ENCODE measurements around the gene CPE.
"Not testable (repeated sequence)": the region's sequence is repeated elsewhere in the genome, so short reads cannot be mapped to it uniquely, and the experiment has no call there.

Gene CPE

DNA sequence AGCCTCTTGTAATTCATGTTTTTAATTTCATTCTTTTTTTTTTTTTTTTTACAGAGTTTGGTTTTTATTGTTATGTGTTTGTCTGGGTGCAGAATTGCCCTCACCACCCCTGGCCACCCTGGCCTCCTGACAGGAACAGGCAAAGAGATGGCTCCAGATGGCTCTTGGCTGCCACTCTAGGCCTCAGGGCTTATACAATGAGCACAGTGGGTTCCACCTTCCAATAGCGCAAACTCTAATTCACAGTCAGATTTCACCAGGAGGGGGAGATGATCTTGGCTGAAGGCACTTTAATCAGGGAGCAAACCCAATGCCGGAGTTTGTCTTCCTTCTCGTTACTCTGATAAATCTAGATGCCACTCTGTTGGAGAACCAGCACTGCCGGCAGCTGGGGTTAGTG is 24.8 kb downstream of the CPE start:
- peak in 2 of 56 donors; percentile 4 to 6 for DNase-seq

DNA sequence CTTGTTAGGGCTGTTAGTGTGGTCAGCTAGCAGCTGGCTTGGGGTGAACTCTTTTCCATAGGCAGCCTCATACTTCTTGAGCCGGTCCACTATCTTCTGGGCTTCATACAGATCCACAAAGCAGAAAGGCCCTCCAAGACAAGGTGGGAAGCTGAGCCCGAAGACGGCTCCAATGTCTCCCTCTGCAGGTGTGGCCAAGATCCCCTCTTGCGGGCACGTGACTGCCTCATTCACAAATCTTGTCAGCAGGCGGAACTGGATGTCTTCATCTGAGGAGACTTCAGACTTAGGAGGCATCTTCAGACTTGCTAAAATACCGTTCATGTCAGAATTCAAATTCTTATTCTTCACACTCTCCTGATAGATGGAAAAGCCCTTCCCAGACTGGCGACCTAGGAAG is 25.3 kb downstream of the CPE start:
- no peak for DNase-seq

DNA sequence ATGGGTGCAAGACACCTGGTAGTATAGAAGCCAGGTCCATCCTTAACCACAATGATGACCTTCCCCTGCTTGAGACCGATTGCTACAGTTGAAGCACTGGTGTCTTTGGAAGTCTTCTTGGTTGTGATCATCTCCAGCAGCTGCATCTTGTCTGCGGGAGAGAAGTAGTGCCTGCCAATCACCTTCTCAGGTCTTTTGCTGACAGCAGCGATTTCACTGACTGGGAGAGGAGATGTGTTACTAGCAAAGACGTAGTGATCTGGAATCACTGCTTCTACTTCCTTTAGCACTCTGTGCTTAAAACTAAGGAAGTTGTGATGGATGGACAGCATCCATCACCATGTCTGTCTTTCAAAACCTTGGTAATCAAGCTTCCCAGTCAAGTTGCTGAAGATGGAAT is 25.9 kb downstream of the CPE start:
- DNase-seq: no peak

DNA sequence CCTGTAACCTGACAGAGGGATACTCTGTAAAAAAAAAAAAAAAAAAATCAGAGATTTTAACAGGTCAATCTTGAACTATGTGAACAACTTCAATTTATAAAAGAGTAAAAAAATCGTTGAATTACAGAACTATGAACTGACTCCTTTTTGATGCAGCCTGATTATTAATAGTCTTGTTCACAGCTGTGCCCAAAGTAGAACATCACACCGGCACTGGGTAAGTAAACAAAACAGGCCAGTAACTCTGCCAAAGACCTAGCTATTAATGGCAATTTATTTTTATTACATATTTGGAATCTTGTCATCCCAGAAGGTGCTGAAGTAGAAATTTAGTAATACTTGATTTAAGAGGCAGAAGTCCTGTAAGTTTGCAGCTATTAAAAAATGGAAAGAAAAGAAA is 31.4 kb downstream of the CPE start:
- DNase-seq: no peak

DNA sequence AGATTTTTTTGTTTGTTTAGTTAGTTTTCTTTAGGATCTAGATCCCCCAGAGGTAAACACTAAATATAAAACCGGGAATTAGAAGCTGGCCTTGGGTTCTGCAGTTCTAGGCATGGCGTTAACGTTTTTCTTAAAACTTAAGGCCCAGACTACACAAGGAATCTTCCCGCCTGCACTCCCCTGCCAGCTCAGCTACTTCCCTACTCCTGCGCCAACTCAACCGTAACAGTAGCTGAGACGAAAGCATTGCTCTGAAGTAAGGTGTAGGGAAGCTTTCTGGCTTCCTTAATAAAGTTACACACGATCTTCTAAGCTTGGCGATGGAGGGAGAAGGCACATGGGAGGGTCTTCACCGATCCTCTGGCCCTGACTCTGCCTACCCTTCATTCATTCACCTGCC is 37.1 kb downstream of the CPE start:
- no peak for DNase-seq

DNA sequence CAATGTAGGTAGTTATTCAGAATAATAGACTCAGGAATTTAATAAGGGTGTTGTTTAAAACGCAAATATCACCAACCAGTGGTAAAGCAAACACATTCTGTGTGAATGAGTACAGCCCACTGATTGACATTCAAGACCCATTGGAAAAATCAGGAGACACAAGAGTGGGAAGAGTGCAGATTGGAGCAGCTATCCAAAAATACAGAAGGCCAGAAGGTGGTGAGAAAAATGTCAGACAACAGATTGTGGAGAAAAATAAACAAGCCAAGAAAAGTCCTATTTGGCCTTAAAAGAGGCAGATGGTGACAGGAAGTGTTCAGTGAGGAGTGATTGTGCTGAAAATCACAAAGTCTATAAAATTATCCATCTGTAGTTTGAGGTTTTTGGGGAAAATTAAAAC is 39.3 kb downstream of the CPE start:
- no peak for DNase-seq

DNA sequence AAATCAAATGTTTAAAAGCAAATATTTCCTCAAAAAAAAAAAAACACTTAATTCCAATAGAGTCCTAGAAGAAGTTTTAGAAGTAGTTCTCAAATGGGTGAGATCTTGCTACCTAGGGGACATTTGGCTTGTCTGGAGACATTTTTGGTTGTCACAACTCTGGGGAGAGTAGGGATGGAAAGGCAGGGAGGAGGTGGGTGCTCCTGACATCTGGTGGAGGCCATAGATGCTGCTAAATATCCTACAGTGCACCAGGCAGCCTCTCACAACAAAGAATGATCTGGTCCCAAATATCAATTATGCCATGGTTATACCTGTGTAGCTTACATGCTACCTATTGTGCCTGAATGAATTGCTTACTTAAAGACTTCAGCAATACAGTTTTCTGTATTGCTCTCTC is 46.8 kb downstream of the CPE start:
- DNase-seq: no peak

DNA sequence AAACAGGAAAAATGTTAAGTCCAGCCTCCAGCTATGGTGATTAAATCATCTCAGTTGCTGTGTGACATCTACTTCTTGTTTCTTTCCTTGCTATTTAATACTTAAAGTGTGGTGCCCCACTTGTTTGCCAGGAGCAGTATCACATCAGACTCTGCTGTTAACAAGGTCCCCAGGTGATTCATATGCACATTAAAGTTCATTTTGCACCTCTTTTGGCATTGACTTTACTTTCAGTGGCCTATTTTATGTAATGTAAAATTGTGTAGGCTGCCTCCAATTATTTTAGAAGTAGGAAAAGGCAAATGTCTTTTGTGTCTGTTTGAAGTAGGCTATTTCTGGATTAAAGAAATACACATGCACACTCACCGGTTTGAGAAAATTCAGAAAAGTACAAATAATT is 47.5 kb downstream of the CPE start:
- DNase-seq: no peak

DNA sequence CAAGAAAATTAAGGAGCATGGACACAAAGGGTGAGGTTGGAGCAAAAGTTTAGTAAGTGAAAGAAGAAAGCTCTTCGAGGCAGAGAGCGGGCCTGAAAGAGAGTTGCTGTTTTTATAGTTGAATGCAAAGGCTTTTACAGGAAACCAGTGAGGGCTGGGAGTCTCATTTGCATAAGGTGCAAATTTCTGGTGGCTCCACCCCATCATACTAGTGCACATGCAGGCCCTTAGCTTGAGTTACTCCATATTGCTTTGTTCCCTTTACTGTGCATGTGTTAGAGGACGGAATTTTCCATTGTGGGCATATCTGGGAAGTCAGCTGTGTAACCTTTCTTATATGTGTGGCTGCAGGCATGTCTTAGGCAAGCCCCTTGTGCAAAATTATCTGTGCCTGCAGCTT is 48.0 kb downstream of the CPE start:
- no peak for DNase-seq

DNA sequence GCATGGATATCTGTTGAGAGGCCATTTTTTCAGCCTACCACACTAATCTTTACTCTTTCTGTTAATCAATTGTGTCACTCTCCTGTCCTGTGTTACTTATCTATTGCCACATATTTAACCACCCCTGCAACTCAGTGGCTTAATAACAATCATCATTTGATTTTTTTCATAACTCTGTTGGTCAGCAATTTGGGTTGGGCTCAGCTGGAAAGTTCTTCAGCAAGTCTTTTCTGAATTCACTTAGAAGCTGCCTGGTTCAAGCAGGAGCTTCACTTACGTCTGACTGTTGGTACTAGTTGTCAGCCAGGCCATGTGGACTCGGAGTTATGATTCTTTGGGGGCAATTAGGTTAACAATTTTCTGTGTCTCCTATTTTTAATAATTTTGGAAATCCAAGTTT is 50.1 kb downstream of the CPE start:
- no peak for DNase-seq

DNA sequence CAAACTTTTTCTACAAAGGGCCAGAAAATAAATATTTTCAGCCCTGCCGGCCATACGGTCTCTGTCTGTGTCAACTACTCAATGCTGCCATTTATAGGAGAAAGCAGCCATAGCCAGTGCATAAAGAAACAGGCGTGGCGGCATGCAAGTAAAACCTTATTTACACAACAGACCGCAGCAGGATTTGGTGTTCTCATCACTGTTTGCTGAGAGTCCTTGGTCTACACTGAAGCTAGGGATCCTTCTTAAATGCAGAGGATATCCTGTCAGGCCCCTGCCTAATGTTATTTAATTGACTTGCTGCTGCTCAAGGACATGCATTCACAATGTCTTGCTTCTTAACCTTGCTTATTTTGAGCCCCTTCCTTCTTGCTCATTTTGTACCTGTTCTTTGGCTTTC is 54.7 kb downstream of the CPE start:
- no peak for DNase-seq

DNA sequence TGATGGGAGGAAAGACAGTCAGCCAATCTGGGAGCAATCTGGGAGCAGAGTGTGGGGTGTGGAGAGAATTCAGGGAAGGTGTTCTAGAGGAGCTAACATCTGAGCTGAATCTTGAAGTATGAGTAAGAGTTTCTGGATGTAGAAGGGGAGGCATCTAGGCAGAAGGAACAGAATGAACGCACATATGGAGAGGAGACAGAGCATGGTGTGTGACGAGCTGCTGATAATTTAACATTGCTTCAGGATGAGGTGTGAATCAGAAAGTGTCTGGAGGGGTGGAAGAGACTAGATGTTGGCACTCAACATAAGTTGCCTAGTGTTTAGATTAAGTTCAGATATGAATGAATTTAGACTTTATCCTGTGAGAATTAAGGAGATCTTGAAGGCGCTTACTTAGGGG is 58.9 kb downstream of the CPE start:
- no peak for DNase-seq

DNA sequence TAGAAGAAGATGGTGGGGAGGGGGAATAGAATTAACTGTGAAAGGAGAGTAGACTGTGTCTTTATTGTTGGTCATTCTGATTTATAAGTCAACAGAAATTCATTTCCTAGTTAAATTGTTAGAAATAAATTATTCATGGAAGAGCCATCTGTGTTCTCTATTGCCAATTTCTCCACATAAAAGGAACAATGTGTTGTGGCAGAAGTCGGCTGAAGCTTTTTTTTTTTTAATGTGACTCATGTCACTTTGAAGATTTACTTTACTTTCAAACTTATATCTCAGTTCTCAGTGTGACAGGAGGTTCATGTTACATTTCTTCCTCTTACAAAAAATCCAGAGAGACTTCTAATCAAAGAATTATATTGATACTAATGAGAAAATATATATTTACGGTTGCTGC is 60.5 kb downstream of the CPE start:
- no peak for DNase-seq

DNA sequence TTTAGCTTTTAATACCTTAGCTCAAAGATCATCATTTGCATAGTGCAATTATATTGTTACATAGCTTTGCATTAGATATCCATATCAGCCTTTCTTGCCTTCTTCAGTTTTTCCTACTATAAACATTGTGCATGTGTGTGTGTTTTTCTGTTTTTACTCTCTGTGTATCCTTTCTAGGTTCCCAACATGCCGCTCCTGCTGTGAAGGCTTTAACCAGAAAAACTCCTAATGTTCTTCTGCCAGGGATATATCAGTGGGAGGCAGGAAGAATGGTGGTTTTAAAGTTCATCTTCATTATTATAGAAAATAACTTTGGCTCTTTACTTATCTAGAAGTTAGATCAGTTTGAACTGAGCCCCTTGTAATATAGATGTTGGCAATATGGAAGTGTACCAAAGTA is 61.2 kb downstream of the CPE start:
- DNase-seq: no peak

DNA sequence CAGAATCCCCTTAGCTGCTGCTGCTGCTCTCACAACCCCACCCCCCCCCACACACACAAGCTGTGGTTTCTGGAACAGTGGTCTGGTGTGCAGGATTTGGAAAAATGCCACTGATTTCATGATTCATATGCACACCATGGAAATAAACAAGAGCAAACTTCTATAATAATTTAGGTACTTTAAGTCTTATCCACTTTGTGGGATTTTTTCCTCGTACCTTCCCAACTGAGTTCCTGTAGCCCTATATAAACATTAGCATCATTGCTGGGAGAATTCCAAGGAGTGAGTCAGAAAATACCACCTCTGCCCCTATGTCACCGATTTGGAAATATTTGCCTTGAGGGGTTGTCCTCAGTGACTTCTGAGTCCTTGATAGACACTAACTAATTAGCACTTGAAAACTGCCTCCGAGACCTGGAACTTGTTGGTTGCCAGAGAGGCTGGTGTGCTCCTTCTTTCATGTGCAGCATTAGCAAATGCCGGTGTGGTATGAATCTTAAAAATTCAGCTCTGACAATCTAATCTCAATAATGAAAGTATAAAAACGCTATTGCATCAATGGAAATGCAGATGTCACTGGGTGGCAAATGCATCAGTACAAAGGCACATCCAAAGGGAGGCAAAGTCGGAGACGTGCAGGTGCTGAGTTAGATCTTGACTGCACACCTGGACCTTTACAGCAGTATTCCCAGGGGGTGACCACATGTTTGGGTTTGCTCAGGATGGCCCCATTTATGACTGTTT is 61.8 kb downstream of the CPE start:
- DNase-seq: peak in 1 of 56 donors; percentile 8

DNA sequence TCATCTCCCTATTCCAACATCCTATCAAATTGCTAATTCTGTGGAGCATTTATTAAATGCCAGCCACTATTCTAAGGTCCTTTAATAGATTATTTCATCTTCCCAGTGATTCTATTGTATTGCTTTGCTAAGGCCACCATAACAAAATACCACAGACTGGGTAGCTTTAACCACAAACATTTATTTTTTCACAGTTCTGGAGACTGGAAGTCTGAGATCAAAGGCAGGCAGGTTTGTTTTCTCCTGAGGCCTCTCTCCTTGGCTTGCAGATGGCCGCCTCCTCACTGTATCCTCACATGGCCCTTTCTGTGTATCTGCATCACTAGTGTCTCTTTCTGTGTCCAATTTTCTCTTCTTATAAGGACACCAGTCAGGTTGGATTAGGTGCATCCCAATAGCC is 64.5 kb downstream of the CPE start:
- DNase-seq: no peak

DNA sequence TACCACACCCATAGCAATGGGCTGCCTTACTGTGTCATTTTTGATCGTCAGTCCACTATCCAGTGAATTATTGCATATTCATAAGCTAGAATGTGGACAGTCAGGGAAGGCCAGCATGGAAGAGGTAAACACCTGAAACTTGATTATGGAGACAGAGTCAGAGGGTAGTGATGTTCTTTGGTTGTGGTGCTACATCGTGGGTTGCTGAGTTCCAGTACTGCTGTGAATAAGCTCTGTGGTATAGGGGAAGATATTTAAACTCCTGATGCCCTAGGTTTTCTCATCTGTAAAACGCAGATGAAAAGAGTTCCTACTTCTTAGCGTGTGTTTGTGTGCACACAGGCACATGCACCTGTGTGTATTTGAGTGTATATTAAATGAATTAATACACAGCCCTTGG is 69.9 kb downstream of the CPE start:
- no peak for DNase-seq

DNA sequence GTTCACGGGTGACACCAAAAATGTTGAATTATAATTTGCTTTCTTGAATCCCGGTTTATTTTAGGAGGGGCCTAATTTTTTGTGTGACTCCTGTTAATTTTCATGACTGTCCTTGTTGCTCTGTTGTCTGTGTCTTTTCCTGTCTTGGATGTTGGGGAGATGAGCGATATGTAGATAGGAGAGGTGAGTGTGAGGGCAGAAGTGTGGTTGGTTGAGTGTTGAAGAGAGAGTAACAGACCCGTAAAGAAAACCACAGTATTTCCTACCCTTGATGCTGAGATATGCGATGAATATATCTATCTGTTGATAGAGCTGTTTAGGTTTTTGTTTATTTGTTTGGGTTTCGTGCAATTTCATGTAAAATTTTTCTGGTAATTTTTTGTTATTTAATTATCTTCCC is 70.5 kb downstream of the CPE start:
- no peak for DNase-seq

DNA sequence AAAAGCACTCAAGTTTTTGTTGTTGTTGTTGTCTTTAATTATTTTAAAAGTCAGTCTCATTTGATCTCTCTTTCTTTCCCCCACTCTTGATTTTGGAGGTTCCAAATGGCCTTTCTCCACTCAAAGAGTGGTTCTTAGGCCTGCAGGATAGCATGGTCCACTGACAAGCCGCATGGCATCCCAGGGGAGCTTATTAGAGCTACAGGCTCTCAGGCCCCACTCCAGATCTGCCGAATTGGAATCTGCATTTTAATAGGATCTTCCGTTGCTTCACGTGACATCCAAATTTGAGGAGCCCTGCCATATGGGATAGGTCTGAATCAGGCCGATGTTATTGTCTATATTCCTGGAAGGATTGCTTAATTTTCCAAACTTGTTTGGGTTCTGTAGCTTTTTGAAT is 72.1 kb downstream of the CPE start:
- DNase-seq: no peak

DNA sequence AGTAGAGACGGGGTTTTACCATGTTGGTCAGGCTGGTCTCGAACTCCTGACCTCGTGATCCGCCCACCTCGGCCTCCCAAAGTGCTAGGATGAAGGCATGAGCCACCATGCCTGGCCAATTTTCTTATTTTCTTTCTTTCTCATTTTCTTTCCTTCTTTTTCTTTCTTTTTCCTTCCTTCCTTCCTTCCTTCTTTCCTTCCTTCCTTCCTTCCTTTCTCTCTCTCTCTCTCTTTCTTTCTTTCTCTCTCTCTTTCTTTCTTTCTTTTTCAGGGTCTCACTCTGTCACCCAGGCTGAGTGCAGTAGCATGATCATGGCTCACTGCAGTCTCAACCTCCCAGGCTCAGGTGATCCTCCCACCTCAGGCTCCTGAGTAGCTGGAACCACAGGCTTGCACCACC is 74.3 kb downstream of the CPE start:
- DNase-seq: not testable (repeated sequence)

DNA sequence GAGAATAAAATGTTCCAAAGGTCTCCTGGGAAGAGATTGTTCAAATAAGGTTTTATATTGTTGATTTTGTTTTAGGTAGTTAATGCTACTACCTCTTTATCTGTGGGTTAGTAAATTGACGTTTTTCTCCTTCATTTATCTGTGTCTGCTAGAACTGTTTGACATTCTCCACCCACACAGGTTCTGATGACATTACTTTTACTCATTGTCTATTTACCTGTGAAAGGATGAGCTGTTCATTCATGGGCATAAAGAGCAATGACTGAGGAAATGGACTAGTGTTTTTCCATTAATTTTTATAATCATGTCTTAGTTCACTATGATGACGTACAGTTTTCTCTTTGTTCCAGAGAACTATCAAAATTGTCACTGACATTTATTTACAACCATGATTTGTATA is 75.6 kb downstream of the CPE start:
- DNase-seq: no peak

DNA sequence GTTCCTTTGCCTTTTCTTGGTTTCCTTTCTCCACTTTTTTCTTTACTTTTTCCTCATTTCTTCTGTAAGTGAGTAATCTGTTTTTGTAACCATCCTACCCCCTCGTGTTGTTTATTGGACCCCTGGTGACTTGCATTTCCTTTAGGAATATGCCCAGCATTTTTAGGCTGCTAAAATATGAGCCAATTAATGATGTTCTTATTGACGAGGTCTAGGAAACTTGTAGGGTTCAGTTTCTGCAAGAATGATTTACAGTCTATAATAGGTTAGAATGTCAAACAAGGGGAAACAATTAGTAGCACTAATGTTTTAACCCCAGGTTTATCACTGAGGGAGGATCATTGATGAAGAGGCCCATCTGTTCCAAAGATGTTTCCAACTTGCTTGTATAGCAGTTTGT is 79.0 kb downstream of the CPE start:
- DNase-seq: no peak

DNA sequence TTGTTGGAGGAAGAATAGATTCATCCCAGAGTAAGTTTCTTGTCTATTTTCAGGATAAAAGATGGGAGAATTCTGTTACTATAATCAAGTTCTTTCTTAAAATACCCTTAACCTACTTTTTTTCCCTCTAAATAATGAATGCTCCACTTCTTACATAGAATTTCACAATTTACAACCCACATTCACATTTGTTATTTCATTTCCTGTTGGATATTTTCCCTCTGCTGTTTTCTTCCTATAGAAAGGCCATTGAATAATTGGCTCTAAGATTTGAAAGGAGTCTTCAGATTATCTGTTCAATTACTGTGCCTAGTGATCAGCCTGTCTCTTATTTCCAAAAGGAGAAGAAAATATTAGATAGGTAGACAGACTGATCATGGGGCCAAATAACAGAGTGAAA is 79.7 kb downstream of the CPE start:
- no peak for DNase-seq

DNA sequence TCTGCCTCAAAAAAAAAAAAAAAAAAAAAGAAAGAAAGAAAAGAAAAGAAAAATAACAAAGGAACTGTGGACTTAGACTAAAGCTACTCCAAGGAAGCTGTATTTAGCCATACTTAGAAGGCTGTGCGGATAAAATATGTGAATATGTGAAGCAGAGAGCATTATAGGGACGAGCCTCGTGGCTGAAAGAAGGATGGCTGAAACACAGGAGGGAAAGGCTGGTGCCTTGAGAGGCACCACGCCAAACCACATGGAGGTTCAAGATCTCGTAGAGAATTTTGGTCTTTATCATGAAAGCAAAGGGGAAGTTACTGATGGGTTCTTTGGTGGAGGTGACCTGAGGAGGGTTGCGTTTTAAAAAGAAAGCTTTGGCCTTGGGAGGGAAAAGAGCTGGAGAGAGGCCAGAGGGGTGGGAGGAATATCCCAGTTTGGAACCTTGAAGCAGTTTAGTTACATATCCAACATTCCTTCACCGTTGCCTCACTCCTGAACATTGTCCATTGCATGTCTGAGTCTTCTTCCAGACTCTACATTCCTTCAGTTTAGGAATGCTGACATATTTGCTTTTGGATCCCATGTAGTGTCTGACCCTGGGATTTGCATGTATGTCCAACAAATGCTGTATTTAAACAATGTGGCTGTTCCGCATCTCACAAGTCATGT is 82.5 kb downstream of the CPE start:
- DNase-seq: no peak
